K562 (cell line): ENCODE results near the gene NUP85. TPM values are rescaled to one million over a fixed set of nuclear protein-coding genes. Genes with fewer than 3 reads are reported as not detected.
A peak's percentile ranks its signal among the peaks of the same experiment; 100 is the strongest.

ENCODE experiments used
- ARID3B ChIP-seq: fragments of 250-450 bp; sonication (Bioruptor Pico); IDR thresholded peaks from 2 replicates; pipeline ENCODE4 v1.4.0; 2020; ENCODE audit warnings: borderline replicate concordance
- CBFB ChIP-seq: sonication (generic); formaldehyde crosslinking; IDR thresholded peaks from 2 replicates; pipeline ENCODE4 v1.4.0; 2020; ENCODE audit warnings: mild to moderate bottlenecking, missing genetic modification reagents
- CC2D1A ChIP-seq: fragments of 450-650 bp; IDR thresholded peaks from 2 replicates; pipeline ENCODE4 v1.6.1; 2017; ENCODE audit warnings: mild to moderate bottlenecking
- CHD1 ChIP-seq: fragments of 200-600 bp; sonication (generic); IDR thresholded peaks from one replicate; pipeline ENCODE4 v1.6.1; 2012; ENCODE audit warnings: mild to moderate bottlenecking, moderate library complexity, low read length, inconsistent platforms
- CREB3 ChIP-seq: fragments of 450-650 bp; conservative IDR thresholded peaks from 2 replicates; pipeline ENCODE4 v1.6.1; 2016; ENCODE audit warnings: missing genetic modification characterization, low read depth, mild to moderate bottlenecking, missing compliant biosample characterization, moderate library complexity
- ERF ChIP-seq: fragments of 450-650 bp; formaldehyde crosslinking; IDR thresholded peaks from 2 replicates; pipeline ENCODE4 v1.4.0; 2020; ENCODE audit warnings: mild to moderate bottlenecking, mixed read lengths
- GATAD2A ChIP-seq: fragments of 450-650 bp; IDR thresholded peaks from 2 replicates; pipeline ENCODE4 v1.6.1; 2017
- HDAC6 ChIP-seq: IDR thresholded peaks from 2 replicates; pipeline ENCODE4 v1.6.1; 2012; ENCODE audit warnings: low read depth, mild to moderate bottlenecking, control low read depth, inconsistent platforms, low read length, moderate library complexity
- HES1 ChIP-seq: fragments of 450-650 bp; IDR thresholded peaks from 2 replicates; pipeline ENCODE4 v1.6.1; 2016; ENCODE audit warnings: low read depth, mild to moderate bottlenecking, moderate library complexity
- IRF9 ChIP-seq: fragments of 450-650 bp; IDR thresholded peaks from 2 replicates; pipeline ENCODE4 v1.6.1; 2016; ENCODE audit warnings: missing biosample characterization, missing genetic modification characterization
- JUNB ChIP-seq: fragments of 450-650 bp; formaldehyde crosslinking; conservative IDR thresholded peaks from 2 replicates; pipeline ENCODE4 v1.4.0; 2020; ENCODE audit warnings: mild to moderate bottlenecking
- MAFK ChIP-seq: IDR thresholded peaks from 2 replicates; pipeline ENCODE4 v1.6.1; 2011; ENCODE audit warnings: low read length, improper control_type of control experiment
- NCOA6 ChIP-seq: fragments of 450-650 bp; IDR thresholded peaks from 2 replicates; pipeline ENCODE4 v1.6.1; 2017; ENCODE audit warnings: mild to moderate bottlenecking
- NUFIP1 ChIP-seq: fragments of 450-650 bp; IDR thresholded peaks from 2 replicates; pipeline ENCODE4 v1.6.1; 2018; ENCODE audit not compliant: partially characterized antibody
- PTBP1 ChIP-seq: fragments of 200-400 bp; formaldehyde crosslinking; IDR thresholded peaks from 2 replicates; pipeline ENCODE4 v1.6.1; 2017; ENCODE audit warnings: low read depth, low read length
- RAD21 ChIP-seq, 2 experiments: fragments of 250-450 bp in 1 of 2; fragments of 450-650 bp in 1 of 2; sonication (Bioruptor Pico) in 1 of 2; formaldehyde crosslinking in 1 of 2; IDR thresholded peaks in 1 of 2; conservative IDR thresholded peaks in 1 of 2; 2 replicates each; pipeline versions ENCODE4 v1.4.0 to v1.8.0; 2020 to 2022; ENCODE audit warnings: mild to moderate bottlenecking in 2 of 2, moderate library complexity in 1 of 2
- RBM22 ChIP-seq: fragments of 200-400 bp; formaldehyde crosslinking; IDR thresholded peaks from 2 replicates; pipeline ENCODE4 v1.6.1; 2018; ENCODE audit warnings: low read length, low read depth; ENCODE audit not compliant: poor library complexity, severe bottlenecking
- SAFB ChIP-seq: fragments of 200-400 bp; formaldehyde crosslinking; IDR thresholded peaks from 2 replicates; pipeline ENCODE4 v1.6.1; 2017; ENCODE audit warnings: low read depth, low read length, borderline replicate concordance
- SMARCB1 ChIP-seq: IDR thresholded peaks from 2 replicates; pipeline ENCODE4 v1.6.1; 2011; ENCODE audit warnings: improper control_type of control experiment, low read depth; ENCODE audit not compliant: insufficient read length
- TAF1 ChIP-seq: IDR thresholded peaks from 2 replicates; pipeline ENCODE4 v1.6.1; 2011; ENCODE audit warnings: mild to moderate bottlenecking, low read length, moderate library complexity; ENCODE audit not compliant: insufficient read depth, control insufficient read depth, severe bottlenecking; ENCODE audit errors: extremely low read depth
- TCF3 ChIP-seq: sonication (generic); formaldehyde crosslinking; IDR thresholded peaks from 2 replicates; pipeline ENCODE4 v1.4.0; 2020; ENCODE audit warnings: mild to moderate bottlenecking, missing genetic modification reagents
- TSC22D4 ChIP-seq: fragments of 450-650 bp; IDR thresholded peaks from 2 replicates; pipeline ENCODE4 v1.6.1; 2016; ENCODE audit warnings: missing genetic modification characterization, missing biosample characterization, control low read depth
- ZNF121 ChIP-seq: sonication (generic); formaldehyde crosslinking; conservative IDR thresholded peaks from 2 replicates; pipeline ENCODE4 v1.8.0; 2022; ENCODE audit warnings: missing genetic modification reagents
- ZNF589 ChIP-seq: fragments of 200-800 bp; sonication (Bioruptor generic); IDR thresholded peaks from 2 replicates; pipeline ENCODE4 v1.6.1; 2016; ENCODE audit warnings: low read depth, missing genetic modification characterization, missing compliant biosample characterization
- ZNF764 ChIP-seq: fragments of 250-450 bp; sonication (Bioruptor Pico); IDR thresholded peaks from 2 replicates; pipeline ENCODE4 v1.4.0; 2020; ENCODE audit warnings: low read depth, mild to moderate bottlenecking, moderate library complexity
- polyA plus RNA-seq, 8 experiments: library from polyadenylated mRNA; depleted of rRNA in 4 of 8; stranded (reverse) in 5 of 8; unstranded in 3 of 8; fragments of >200 nt; fragmentation: Nextera tagmentation in 2 of 8; fragmentation: Illumina TruSeq in 1 of 8; extraction: Ambion mirVana in 2 of 8; extraction: Trizol in 1 of 8; gene quantifications; 2 replicates each; pipeline versions ENCODE4 v1.2.1 to v1.2.3, GENCODE V29; 2011 to 2014; ENCODE audit warnings: inconsistent platforms in 1 of 8, missing spikeins in 1 of 8
- total RNA-seq, 7 experiments: library from RNA; depleted of rRNA in 6 of 7; stranded (reverse); fragments of >200 nt in 6 of 7; fragmentation: Illumina TruSeq in 2 of 7; extraction: Trizol in 2 of 7; gene quantifications; 2 replicates each; pipeline versions ENCODE4 v1.2.1 to v1.2.3, GENCODE V29; 2011 to 2021; ENCODE audit warnings: low replicate concordance in 1 of 7

Gene NUP85
- total and polyA plus RNA-seq, 9 of the 15 experiments (the other 6 are each of a cell fraction or from before 2014, with no cell fraction given), result 50.2 to 177 (median 110) TPM

- TF ChIP-seq CREB3, result no peak
- TF ChIP-seq TCF3 (CRISPR knock-in tag), result 0 out of 2 replicates have a peak, but pooled peaks have one; percentile 31
- no peak for TF ChIP-seq ZNF121 (CRISPR knock-in tag)
- 0 out of 2 replicates have a peak, but pooled peaks have one; percentile 69 for TF ChIP-seq GATAD2A
- no peak for TF ChIP-seq MAFK
- no peak for TF ChIP-seq JUNB
- no peak for TF ChIP-seq RBM22
- no peak for TF ChIP-seq ZNF764 (CRISPR knock-in tag)
- TF ChIP-seq ZNF589 (CRISPR knock-in tag), result no peak
- no peak for TF ChIP-seq CHD1
- no peak for TF ChIP-seq PTBP1
- 0 out of 2 replicates have a peak, but pooled peaks have one; percentile 40 for TF ChIP-seq SAFB
- TF ChIP-seq HES1, result no peak
- no peak for TF ChIP-seq TSC22D4 (tag)
- TF ChIP-seq SMARCB1, result no peak
- TF ChIP-seq NUFIP1, result no peak
- TF ChIP-seq NCOA6, result no peak
- TF ChIP-seq TAF1, result peak; percentile 96
- peak; percentile 71 for TF ChIP-seq ERF (CRISPR knock-in tag)
- no peak for TF ChIP-seq ARID3B (CRISPR knock-in tag)
- no peak; the same call in 1 of the 2 replicates for TF ChIP-seq IRF9 (tag)
- TF ChIP-seq RAD21 (CRISPR knock-in tag; conservative IDR thresholded peaks at IDR 0.05 in 1 of 2, IDR thresholded peaks at IDR 0.05 in 1 of 2), result 0 out of 4 replicates have a peak, but pooled peaks have one; percentile 2 to 16
- no peak for TF ChIP-seq HDAC6
- TF ChIP-seq CC2D1A, result no peak
- TF ChIP-seq CBFB, result 0 out of 2 replicates have a peak, but pooled peaks have one; percentile 1
These were observed 56.0 kb downstream of the NUP85 start, which contains the start of the genes GGA3 and MRPS7 (continued) for GRCh38 chr17:75261336-75262111.
